ENCODE measurements around the gene APOL1. TPM values are rescaled to one million over a fixed set of nuclear protein-coding genes. Genes with fewer than 3 reads are reported as not detected.

Gene APOL1
- total and polyA plus RNA-seq, 2 donors (not counting 1 experiment from before 2014, with no cell fraction given): 3.3 to 11.2 TPM

- Histone ChIP-seq H4K20me1 (ENCODE audit: control insufficient read depth, insufficient read depth, low read length, poor library complexity, severe bottlenecking) (no peaks in the 10 kb centered on the region), H3K36me3 (replicated peaks in 1 of 2; ENCODE audit: control extremely low read depth in 1 of 2, control insufficient read depth in 1 of 2, extremely low read depth in 1 of 2, insufficient read depth in 2 of 2, low read length in 1 of 2) (peaks cover 0 to 3% of the 10 kb centered on the region in 2 experiments), H3K9me3 (ENCODE audit: control extremely low read depth in 1 of 3, control insufficient read depth in 2 of 3, insufficient read depth in 1 of 3, low read length in 2 of 3) (no peaks in the 10 kb centered on the region), H3K27ac (ENCODE audit: low read length in 2 of 2) (no peak overlapping the region), H3K27me3 (replicated peaks in 1 of 4; ENCODE audit: control extremely low read depth in 1 of 4, control insufficient read depth in 3 of 4, insufficient read depth in 4 of 4, low read length in 3 of 4) (peaks cover 0 to 4% (median 0%) of the 10 kb centered on the region in 4 experiments), H3K4me1 (ENCODE audit: control insufficient read depth in 2 of 2, insufficient read depth in 2 of 2, low read length in 2 of 2) (no peaks in the 10 kb centered on the region), H2AFZ (ENCODE audit: insufficient read depth, low read depth, low read length, poor library complexity, severe bottlenecking) (no peak overlapping the region), H3K9ac (ENCODE audit: low read length) (no peak overlapping the region), H3K4me2 (replicated peaks; ENCODE audit: low read depth, low read length, poor library complexity, severe bottlenecking) (no peak overlapping the region), H3K79me2 (ENCODE audit: control insufficient read depth, insufficient read depth, low read length) (no peaks in the 10 kb centered on the region), H3K4me3 (ENCODE audit: control extremely low read depth in 1 of 5, extremely low read depth in 1 of 5, insufficient read depth in 1 of 5, low read depth in 2 of 5, low read length in 4 of 5) (no peak overlapping the region)
- CTCF ChIA-PET: interaction anchor here (0.6 to 2.8 kb wide), 4 partner anchors 26 to 266 kb away, joined by 3 to 8 read pairs (median 4); no protein-coding TSS in a partner anchor
- Mint-ChIP-seq H3K27ac (no peak overlapping the region), H3K4me1 (peaks cover 5% of the 10 kb centered on the region), H3K27me3 (peaks cover 24% of the 10 kb centered on the region), H3K4me3 (no peak overlapping the region), H3K9me3 (ENCODE audit: insufficient read depth) (no peaks in the 10 kb centered on the region)
- ATAC-seq (ENCODE audit: low read depth) (no peak), DNase-seq (no peak)
- TF ChIP-seq EZH2 (IDR thresholded peaks at IDR 0.05; ENCODE audit: borderline replicate concordance, insufficient read depth, low read depth, low read length, poor library complexity, severe bottlenecking) (no peak), CTCF (IDR thresholded peaks at IDR 0.05) (no peak)
- intact Hi-C loops (cut with micrococcal nuclease): loop anchor here (5.0 kb wide), 1 partner anchor 73 kb away; no protein-coding TSS in a partner anchor
- POLR2A ChIA-PET: no interaction called here
- 79% methylated on average over 7 of the region's 9 CpGs for WGBS (ENCODE audit: insufficient coverage)
These were observed 32.4 kb upstream of the APOL1 start for GRCh38 chr22:36220451-36220921.

Data from B cell (primary cell).